ENCODE data around the gene EHD2.

- TF ChIP-seq SUZ12 (IDR thresholded peaks at IDR 0.05): no peak
- TF ChIP-seq ARNT (IDR thresholded peaks at IDR 0.05): no peak
- no peak for TF ChIP-seq PKNOX1 (IDR thresholded peaks at IDR 0.05)
- no peak for TF ChIP-seq TARDBP (IDR thresholded peaks at IDR 0.05)
- no peak for TF ChIP-seq ZNF384 (IDR thresholded peaks at IDR 0.05)
- TF ChIP-seq SP1 (IDR thresholded peaks at IDR 0.05): no peak
- no peak for TF ChIP-seq NFRKB (IDR thresholded peaks at IDR 0.05)
- no peak for TF ChIP-seq HDGF (IDR thresholded peaks at IDR 0.05; ENCODE audit: borderline replicate concordance)
- TF ChIP-seq FOXK2 (IDR thresholded peaks at IDR 0.05): no peak
- no peak for TF ChIP-seq ELF4 (IDR thresholded peaks at IDR 0.05)
- TF ChIP-seq FOXM1 (IDR thresholded peaks at IDR 0.05; ENCODE audit: borderline replicate concordance): no peak
- TF ChIP-seq BHLHE40 (IDR thresholded peaks at IDR 0.05; ENCODE audit: borderline replicate concordance): no peak
Measured at GRCh38 chr19:47679922-47680857, 33.0 kb upstream of the EHD2 start.

All from HEK293T (cell line).